GM12873 (cell line): Measurements from ENCODE around the gene LHFPL3.

Source experiments
- CTCF ChIP-seq: IDR thresholded peaks from 2 replicates; pipeline ENCODE4 v1.5.1; 2012; ENCODE audit warnings: low read depth, mild to moderate bottlenecking, moderate library complexity, low read length, control low read depth; ENCODE audit not compliant: insufficient read depth; ENCODE audit errors: missing control alignments

LHFPL3 gene

GRCh38 chr7:104679085-104679484 is 350.7 kb downstream of the LHFPL3 start:
- no peak for TF ChIP-seq CTCF

GRCh38 chr7:104686286-104686685 is 357.9 kb downstream of the LHFPL3 start:
- no peak for TF ChIP-seq CTCF

- TF ChIP-seq CTCF, result no peak
Measured at GRCh38 chr7:104694710-104695109, 366.3 kb downstream of the LHFPL3 start.

- no peak for TF ChIP-seq CTCF
Measured at GRCh38 chr7:104695563-104695962, 367.2 kb downstream of the LHFPL3 start.

GRCh38 chr7:104700336-104700735 is 371.9 kb downstream of the LHFPL3 start:
- TF ChIP-seq CTCF, result no peak

GRCh38 chr7:104723001-104723400 is 394.6 kb downstream of the LHFPL3 start:
- TF ChIP-seq CTCF, result no peak

GRCh38 chr7:104758504-104758903 is 430.1 kb downstream of the LHFPL3 start:
- no peak for TF ChIP-seq CTCF
